SK-N-SH treated with all-trans-retinoic acid at 6 μM for 48 hours (cell line): ENCODE data around the gene CCDC181.

Experiments
- ATAC-seq: fragments of 200-7000 bp; cut with Tn5 transposase; 3 replicates; pipeline ENCODE4 v1.9.1; 2020; ENCODE audit warnings: mild to moderate bottlenecking, moderate library complexity
- ARNTL ChIP-seq: fragments of 450-650 bp; formaldehyde crosslinking; IDR thresholded peaks from 2 replicates; pipeline ENCODE4 v1.5.0; 2020; ENCODE audit warnings: low read depth, mild to moderate bottlenecking, moderate library complexity, borderline replicate concordance
- BACH2 ChIP-seq: fragments of 250-450 bp; sonication (Bioruptor Pico); IDR thresholded peaks from 2 replicates; pipeline ENCODE4 v1.9.0; 2021; ENCODE audit warnings: mild to moderate bottlenecking, borderline replicate concordance
- CSDC2 ChIP-seq: fragments of 250-450 bp; sonication (Bioruptor Pico); IDR thresholded peaks from 2 replicates; pipeline ENCODE4 v1.5.0; 2020; ENCODE audit warnings: mild to moderate bottlenecking, moderate library complexity
- ESRRG ChIP-seq: fragments of 250-450 bp; sonication (Bioruptor Pico); IDR thresholded peaks from 2 replicates; pipeline ENCODE4 v1.6.1; 2021; ENCODE audit warnings: mild to moderate bottlenecking
- GLIS3 ChIP-seq: fragments of 250-450 bp; sonication (Bioruptor Pico); IDR thresholded peaks from 2 replicates; pipeline ENCODE4 v1.5.0; 2020; ENCODE audit warnings: mild to moderate bottlenecking, moderate library complexity
- ISL1 ChIP-seq: fragments of 250-450 bp; sonication (Bioruptor Pico); IDR thresholded peaks from 2 replicates; pipeline ENCODE4 v2.1.2; 2022; ENCODE audit warnings: mild to moderate bottlenecking, moderate library complexity
- OSR1 ChIP-seq: fragments of 250-450 bp; sonication (Bioruptor Pico); IDR thresholded peaks from 2 replicates; pipeline ENCODE4 v1.8.0; 2022; ENCODE audit warnings: moderate library complexity, mild to moderate bottlenecking, inconsistent platforms
- PATZ1 ChIP-seq: fragments of 250-450 bp; sonication (Bioruptor Pico); IDR thresholded peaks from 2 replicates; pipeline ENCODE4 v1.8.0; 2020; ENCODE audit warnings: mild to moderate bottlenecking, moderate library complexity, borderline replicate concordance
- PPARA ChIP-seq: fragments of 250-450 bp; sonication (Bioruptor Pico); IDR thresholded peaks from 2 replicates; pipeline ENCODE4 v1.5.0; 2020; ENCODE audit warnings: mild to moderate bottlenecking, borderline replicate concordance
- RARB ChIP-seq: fragments of 250-450 bp; sonication (Bioruptor Pico); IDR thresholded peaks from 2 replicates; pipeline ENCODE4 v1.8.0; 2021; ENCODE audit warnings: mild to moderate bottlenecking, moderate library complexity
- SNAI2 ChIP-seq: fragments of 250-450 bp; sonication (Bioruptor Pico); IDR thresholded peaks from 2 replicates; pipeline ENCODE4 v1.5.0; 2020; ENCODE audit warnings: mild to moderate bottlenecking, moderate library complexity
- TCF4 ChIP-seq: fragments of 250-450 bp; sonication (Bioruptor Pico); IDR thresholded peaks from 2 replicates; pipeline ENCODE4 v1.8.0; 2021; ENCODE audit warnings: mild to moderate bottlenecking, moderate library complexity, borderline replicate concordance
- TOX ChIP-seq: fragments of 250-450 bp; sonication (Bioruptor Pico); IDR thresholded peaks from 2 replicates; pipeline ENCODE4 v1.8.0; 2021; ENCODE audit warnings: mild to moderate bottlenecking, moderate library complexity, borderline replicate concordance
- ZC3H10 ChIP-seq: fragments of 250-450 bp; sonication (Bioruptor Pico); IDR thresholded peaks from 2 replicates; pipeline ENCODE4 v1.5.1; 2021; ENCODE audit warnings: mild to moderate bottlenecking, moderate library complexity
- ZFP30 ChIP-seq: fragments of 450-650 bp; formaldehyde crosslinking; IDR thresholded peaks from 2 replicates; pipeline ENCODE4 v1.5.0; 2022; ENCODE audit warnings: mild to moderate bottlenecking, moderate library complexity
- ZNF70 ChIP-seq: fragments of 450-650 bp; formaldehyde crosslinking; IDR thresholded peaks from 2 replicates; pipeline ENCODE4 v1.5.0; 2020; ENCODE audit warnings: mild to moderate bottlenecking, moderate library complexity
- ZNF8 ChIP-seq: fragments of 450-650 bp; formaldehyde crosslinking; IDR thresholded peaks from 2 replicates; pipeline ENCODE4 v1.5.0; 2020; ENCODE audit warnings: mild to moderate bottlenecking, moderate library complexity
- TF ChIP-seq, protein P1 (sequence below): fragments of 250-450 bp; sonication (Bioruptor Pico); IDR thresholded peaks from 2 replicates; pipeline ENCODE4 v1.5.1; 2020; ENCODE audit warnings: low read depth, mild to moderate bottlenecking, moderate library complexity
- TF ChIP-seq, protein P2 (sequence below): fragments of 250-450 bp; sonication (Bioruptor Pico); IDR thresholded peaks from 2 replicates; pipeline ENCODE4 v1.8.0; 2021; ENCODE audit warnings: low read depth, mild to moderate bottlenecking, moderate library complexity, borderline replicate concordance
- TF ChIP-seq, protein P3 (sequence below): fragments of 250-450 bp; sonication (Bioruptor Pico); IDR thresholded peaks from 2 replicates; pipeline ENCODE4 v1.5.0; 2020; ENCODE audit warnings: mild to moderate bottlenecking, moderate library complexity
- TF ChIP-seq, protein P4 (sequence below): fragments of 250-450 bp; sonication (Bioruptor Pico); IDR thresholded peaks from 2 replicates; pipeline ENCODE4 v1.5.1; 2021; ENCODE audit warnings: mild to moderate bottlenecking, moderate library complexity

CCDC181 gene

GRCh38 chr1:169460191-169460833 is 33.0 kb upstream of the CCDC181 start (continued):
- TF ChIP-seq PATZ1 (CRISPR knock-in tag) (no peak), TOX (CRISPR knock-in tag) (no peak), CSDC2 (no peak), ZC3H10 (CRISPR knock-in tag) (no peak)
- TF ChIP-seq, protein P1, sequence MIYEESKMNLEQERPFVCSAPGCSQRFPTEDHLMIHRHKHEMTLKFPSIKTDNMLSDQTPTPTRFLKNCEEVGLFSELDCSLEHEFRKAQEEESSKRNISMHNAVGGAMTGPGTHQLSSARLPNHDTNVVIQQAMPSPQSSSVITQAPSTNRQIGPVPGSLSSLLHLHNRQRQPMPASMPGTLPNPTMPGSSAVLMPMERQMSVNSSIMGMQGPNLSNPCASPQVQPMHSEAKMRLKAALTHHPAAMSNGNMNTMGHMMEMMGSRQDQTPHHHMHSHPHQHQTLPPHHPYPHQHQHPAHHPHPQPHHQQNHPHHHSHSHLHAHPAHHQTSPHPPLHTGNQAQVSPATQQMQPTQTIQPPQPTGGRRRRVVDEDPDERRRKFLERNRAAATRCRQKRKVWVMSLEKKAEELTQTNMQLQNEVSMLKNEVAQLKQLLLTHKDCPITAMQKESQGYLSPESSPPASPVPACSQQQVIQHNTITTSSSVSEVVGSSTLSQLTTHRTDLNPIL (CRISPR knock-in tag) = no peak
- TF ChIP-seq, protein P2, sequence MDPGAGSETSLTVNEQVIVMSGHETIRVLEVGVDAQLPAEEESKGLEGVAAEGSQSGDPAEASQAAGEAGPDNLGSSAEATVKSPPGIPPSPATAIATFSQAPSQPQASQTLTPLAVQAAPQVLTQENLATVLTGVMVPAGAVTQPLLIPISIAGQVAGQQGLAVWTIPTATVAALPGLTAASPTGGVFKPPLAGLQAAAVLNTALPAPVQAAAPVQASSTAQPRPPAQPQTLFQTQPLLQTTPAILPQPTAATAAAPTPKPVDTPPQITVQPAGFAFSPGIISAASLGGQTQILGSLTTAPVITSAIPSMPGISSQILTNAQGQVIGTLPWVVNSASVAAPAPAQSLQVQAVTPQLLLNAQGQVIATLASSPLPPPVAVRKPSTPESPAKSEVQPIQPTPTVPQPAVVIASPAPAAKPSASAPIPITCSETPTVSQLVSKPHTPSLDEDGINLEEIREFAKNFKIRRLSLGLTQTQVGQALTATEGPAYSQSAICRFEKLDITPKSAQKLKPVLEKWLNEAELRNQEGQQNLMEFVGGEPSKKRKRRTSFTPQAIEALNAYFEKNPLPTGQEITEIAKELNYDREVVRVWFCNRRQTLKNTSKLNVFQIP = no peak

GRCh38 chr1:169457443-169457842 is 30.2 kb upstream of the CCDC181 start:
- no peak for ATAC-seq

GRCh38 chr1:169456029-169456428 is 28.8 kb upstream of the CCDC181 start:
- TF ChIP-seq PPARA (CRISPR knock-in tag) (no peak), ZNF70 (CRISPR knock-in tag) (no peak), ESRRG (CRISPR knock-in tag) (no peak), RARB (CRISPR knock-in tag) (no peak), ZFP30 (CRISPR knock-in tag) (no peak), BACH2 (CRISPR knock-in tag) (no peak), GLIS3 (no peak), ZC3H10 (CRISPR knock-in tag) (no peak), CSDC2 (no peak), OSR1 (CRISPR knock-in tag) (no peak), ZNF8 (CRISPR knock-in tag) (no peak), TOX (CRISPR knock-in tag) (no peak), ISL1 (CRISPR knock-in tag) (no peak), ARNTL (CRISPR knock-in tag) (no peak), SNAI2 (CRISPR knock-in tag) (no peak), TCF4 (CRISPR knock-in tag) (no peak)
- TF ChIP-seq, protein P1 (CRISPR knock-in tag) = no peak
- TF ChIP-seq, protein P3, sequence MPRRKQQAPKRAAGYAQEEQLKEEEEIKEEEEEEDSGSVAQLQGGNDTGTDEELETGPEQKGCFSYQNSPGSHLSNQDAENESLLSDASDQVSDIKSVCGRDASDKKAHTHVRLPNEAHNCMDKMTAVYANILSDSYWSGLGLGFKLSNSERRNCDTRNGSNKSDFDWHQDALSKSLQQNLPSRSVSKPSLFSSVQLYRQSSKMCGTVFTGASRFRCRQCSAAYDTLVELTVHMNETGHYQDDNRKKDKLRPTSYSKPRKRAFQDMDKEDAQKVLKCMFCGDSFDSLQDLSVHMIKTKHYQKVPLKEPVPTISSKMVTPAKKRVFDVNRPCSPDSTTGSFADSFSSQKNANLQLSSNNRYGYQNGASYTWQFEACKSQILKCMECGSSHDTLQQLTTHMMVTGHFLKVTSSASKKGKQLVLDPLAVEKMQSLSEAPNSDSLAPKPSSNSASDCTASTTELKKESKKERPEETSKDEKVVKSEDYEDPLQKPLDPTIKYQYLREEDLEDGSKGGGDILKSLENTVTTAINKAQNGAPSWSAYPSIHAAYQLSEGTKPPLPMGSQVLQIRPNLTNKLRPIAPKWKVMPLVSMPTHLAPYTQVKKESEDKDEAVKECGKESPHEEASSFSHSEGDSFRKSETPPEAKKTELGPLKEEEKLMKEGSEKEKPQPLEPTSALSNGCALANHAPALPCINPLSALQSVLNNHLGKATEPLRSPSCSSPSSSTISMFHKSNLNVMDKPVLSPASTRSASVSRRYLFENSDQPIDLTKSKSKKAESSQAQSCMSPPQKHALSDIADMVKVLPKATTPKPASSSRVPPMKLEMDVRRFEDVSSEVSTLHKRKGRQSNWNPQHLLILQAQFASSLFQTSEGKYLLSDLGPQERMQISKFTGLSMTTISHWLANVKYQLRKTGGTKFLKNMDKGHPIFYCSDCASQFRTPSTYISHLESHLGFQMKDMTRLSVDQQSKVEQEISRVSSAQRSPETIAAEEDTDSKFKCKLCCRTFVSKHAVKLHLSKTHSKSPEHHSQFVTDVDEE = no peak
- TF ChIP-seq, protein P4, sequence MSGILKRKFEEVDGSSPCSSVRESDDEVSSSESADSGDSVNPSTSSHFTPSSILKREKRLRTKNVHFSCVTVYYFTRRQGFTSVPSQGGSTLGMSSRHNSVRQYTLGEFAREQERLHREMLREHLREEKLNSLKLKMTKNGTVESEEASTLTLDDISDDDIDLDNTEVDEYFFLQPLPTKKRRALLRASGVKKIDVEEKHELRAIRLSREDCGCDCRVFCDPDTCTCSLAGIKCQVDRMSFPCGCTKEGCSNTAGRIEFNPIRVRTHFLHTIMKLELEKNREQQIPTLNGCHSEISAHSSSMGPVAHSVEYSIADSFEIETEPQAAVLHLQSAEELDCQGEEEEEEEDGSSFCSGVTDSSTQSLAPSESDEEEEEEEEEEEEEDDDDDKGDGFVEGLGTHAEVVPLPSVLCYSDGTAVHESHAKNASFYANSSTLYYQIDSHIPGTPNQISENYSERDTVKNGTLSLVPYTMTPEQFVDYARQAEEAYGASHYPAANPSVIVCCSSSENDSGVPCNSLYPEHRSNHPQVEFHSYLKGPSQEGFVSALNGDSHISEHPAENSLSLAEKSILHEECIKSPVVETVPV (CRISPR knock-in tag) = no peak
- ATAC-seq = no peak

More at GRCh38 chr1:169457443-169457842, 30.2 kb upstream of the CCDC181 start:
- TF ChIP-seq CSDC2 = no peak
- TF ChIP-seq ZFP30 (CRISPR knock-in tag) = peak; percentile 96
- no peak for TF ChIP-seq GLIS3
- TF ChIP-seq, protein P1 (CRISPR knock-in tag) = no peak
- TF ChIP-seq, protein P4 (CRISPR knock-in tag) = no peak
- TF ChIP-seq ZNF8 (CRISPR knock-in tag) = no peak
